ENCODE data around the gene LRRTM4. TPM values are rescaled to one million over a fixed set of nuclear protein-coding genes. Genes with fewer than 3 reads are reported as not detected.

The LRRTM4 gene
- total RNA-seq, 1 experiment from 2014 or later: not detected

Small RNAs within 50 kb of the gene (small RNA-seq; reads per million reads assigned to genes)
- gene RNA5SP98: 0.32 reads per million
